GM18508 (cell line): Measurements from ENCODE around the gene MDC1.
"Not testable (repeated sequence)": the region's sequence is repeated elsewhere in the genome, so short reads cannot be mapped to it uniquely, and the experiment has no call there.

Source experiments
- ATAC-seq: cut with Tn5 transposase; IDR thresholded peaks from one replicate; pipeline ENCODE4 v1.9.1; 2021; ENCODE audit warnings: moderate number of reproducible peaks; ENCODE audit not compliant: insufficient read depth, unreplicated experiment

MDC1 gene

DNA sequence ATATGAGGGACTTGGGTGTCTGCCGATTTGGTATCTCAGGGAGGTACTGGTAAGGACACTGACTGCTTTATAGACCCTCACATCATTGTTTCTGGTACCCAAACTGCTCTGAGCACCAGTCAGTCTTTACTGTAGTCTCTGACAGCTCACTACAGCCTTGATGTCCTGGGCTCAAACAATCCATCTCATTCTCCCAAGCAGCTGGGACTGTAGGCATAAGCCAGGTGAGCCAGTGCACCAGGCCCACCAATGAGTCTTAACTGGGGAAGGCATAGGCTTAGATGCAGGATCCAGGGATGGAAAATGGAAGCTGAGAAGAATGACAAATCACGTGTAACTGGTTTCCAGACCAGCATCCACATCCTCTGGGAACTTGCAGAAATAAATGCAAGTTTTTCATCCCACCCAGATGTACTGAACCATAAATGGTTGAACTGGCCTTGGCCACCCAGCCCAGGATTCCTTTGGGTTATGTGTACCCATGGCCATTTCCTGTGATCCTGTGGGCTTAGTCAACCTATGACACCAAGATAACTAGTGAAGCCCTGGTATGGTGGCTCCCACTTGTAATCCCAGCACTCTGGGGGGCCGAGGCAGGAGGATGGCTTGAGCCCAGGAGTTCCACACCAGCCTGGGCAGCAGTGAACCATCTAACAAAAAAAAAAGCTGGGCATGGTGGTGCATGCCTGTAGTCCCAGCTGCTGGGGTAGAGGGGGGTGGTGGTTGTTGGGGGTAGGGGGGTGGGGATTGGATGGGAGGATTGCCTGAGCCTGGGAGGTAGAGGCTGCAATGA is 8.8 kb upstream of the MDC1 start:
- no peak for ATAC-seq

DNA sequence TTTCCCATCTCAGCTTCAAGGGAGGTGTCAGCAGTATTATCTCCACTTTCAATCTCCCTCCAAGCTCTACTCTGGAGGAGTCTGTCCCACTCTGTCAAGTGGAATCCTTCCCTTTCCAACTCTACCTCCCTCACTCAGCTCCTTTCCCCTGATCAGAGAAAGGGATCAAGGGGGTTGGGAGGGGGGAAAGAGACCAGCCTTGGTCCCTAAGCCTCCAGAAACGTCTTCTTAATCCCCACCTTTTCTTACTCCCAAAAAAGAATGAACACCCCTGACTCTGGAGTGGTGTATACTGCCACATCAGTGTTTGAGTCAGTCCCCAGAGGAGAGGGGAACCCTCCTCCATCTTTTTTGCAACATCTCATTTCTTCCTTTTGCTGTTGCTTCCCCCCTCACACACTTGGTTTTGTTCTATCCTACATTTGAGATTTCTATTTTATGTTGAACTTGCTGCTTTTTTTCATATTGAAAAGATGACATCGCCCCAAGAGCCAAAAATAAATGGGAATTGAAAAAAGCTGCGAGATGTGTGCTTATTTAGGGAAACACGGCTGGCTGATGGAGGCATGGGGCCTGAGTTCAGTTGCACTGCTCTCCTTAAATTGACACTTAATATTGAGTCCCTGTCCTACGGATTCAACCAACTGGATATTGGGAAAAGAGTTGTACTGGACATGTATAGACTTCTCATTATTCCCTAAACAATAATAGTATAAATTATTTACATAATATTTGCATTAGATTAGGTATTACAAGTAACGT is 8.0 kb upstream of the MDC1 start:
- no peak for ATAC-seq

DNA sequence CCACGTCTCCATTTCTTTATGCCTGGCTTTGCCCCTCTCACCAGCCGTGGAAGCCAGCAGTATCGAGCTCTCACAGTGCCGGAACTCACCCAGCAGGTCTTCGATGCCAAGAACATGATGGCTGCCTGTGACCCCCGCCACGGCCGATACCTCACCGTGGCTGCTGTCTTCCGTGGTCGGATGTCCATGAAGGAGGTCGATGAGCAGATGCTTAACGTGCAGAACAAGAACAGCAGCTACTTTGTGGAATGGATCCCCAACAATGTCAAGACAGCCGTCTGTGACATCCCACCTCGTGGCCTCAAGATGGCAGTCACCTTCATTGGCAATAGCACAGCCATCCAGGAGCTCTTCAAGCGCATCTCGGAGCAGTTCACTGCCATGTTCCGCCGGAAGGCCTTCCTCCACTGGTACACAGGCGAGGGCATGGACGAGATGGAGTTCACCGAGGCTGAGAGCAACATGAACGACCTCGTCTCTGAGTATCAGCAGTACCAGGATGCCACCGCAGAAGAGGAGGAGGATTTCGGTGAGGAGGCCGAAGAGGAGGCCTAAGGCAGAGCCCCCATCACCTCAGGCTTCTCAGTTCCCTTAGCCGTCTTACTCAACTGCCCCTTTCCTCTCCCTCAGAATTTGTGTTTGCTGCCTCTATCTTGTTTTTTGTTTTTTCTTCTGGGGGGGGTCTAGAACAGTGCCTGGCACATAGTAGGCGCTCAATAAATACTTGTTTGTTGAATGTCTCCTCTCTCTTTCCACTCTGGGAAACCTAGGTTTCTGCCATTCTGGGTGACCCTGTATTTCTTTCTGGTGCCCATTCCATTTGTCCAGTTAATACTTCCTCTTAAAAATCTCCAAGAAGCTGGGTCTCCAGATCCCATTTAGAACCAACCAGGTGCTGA is 7.0 kb upstream of the MDC1 start:
- not testable (repeated sequence) for ATAC-seq

DNA sequence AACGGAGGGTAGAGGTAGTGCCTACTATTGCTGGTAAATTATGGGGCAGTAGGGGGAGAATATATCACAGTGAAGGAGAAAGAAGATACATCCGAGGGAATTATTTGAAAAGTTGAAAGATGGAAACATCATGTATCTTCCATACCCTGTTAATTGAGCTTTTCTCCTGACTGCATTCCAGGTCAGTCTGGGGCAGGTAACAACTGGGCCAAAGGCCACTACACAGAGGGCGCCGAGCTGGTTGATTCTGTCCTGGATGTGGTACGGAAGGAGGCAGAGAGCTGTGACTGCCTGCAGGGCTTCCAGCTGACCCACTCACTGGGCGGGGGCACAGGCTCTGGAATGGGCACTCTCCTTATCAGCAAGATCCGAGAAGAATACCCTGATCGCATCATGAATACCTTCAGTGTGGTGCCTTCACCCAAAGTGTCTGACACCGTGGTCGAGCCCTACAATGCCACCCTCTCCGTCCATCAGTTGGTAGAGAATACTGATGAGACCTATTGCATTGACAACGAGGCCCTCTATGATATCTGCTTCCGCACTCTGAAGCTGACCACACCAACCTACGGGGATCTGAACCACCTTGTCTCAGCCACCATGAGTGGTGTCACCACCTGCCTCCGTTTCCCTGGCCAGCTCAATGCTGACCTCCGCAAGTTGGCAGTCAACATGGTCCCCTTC is 6.2 kb upstream of the MDC1 start:
- ATAC-seq = not testable (repeated sequence)

DNA sequence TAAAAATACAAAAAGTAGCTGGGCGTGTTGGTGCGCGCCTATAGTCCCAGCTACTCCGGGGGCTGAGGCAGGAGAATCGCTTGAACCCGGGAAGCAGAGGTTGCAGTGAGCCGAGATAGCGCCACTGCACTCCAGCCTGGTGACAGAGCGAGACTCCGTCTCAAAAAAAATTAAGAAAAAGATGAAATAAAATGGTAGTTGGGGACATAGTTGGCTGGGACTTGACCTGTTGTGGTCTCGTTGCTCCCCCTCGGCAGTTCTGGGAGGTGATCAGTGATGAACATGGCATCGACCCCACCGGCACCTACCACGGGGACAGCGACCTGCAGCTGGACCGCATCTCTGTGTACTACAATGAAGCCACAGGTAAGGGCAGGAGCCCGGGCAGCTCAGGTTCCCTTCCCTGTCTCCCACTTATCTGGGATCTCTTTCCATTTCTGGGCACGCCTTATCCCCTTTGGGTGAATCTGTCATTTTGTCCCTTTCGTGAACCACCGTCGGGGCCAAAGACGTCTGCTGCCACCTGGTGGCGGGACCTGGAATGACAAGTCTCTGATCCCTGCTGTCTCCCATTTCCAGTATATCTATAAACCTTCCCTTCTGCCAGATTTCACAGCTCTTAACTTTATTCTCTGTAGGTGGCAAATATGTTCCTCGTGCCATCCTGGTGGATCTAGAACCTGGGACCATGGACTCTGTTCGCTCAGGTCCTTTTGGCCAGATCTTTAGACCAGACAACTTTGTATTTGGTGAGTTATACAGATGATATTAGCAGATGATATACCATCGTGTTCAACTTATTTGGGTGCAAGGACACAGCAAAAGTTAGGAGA is 5.4 kb upstream of the MDC1 start:
- ATAC-seq = no peak

DNA sequence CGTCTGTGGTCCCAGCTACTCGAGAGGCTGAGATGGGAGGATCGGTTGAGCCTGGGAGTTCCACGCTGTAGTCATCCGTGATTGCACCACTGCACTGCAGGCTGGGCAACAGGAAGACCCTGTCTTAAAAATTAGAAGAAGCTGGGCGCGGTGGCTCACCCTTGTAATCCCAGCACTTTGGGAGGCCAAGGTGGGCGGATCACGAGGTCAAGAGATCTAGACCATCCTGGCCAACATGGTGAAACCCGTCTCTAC is 4.9 kb upstream of the MDC1 start:
- ATAC-seq = not testable (repeated sequence)

DNA sequence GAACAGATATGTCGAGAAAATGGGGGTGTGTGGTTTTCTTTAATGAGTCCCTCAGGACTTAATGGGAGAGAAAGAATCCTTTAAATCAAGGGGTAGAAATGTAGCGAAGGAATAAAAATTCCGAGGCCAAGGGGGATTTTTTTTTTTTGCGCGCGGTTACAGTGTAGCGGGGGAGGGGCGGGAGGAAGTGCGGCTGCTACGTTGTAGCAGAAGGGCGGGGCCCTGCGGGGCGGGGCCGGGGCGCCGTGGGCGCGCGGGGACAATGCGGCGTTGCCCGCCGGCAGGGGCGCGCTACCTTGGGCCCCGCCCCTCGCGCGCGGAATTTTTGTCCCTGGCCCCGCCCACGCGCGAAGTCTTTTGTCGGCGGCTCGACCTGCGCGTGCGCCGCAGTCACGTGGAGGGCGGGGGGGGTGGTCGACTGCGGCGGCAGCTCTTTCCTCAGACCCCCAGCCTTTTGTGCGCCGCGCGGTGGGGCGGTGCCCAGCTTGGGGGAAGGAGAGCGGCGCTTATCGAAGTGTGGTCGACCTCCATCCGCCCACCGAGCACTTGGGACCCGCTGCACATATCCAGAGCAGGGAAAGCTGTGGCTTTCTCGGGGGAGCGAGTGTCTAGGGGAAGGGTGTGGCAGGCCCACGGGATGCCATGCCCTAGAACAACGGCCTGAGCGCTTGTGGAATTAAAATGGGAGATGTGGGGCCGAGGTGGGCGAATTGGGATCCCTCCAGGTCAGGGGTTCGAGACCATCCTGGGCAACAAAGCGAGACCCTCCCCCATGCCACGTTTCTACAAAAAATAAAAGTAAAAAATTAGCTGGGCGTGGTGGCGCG is 4.3 kb upstream of the MDC1 start:
- no peak for ATAC-seq

DNA sequence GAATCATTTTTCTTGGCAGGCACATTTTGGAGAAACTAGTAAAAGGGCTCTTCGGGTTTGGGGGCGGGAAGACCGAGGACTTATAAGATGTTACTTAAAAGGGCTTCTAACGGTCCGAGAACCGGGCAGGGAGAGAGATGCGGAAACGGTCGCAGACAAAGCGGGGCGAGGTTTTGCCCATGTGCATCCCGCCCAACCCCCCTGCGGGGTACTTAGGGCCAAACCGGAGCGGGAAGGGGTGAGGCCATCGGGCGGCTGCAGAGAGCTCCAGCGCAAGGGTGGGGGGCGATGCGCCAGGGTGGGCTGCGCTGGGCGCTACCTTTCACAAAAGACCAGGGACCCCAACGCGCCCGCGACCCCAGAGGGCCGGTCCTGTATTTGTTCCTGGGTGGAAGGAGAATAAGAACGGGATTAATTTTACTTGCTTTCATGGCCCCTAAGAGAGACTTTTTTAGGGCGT is 3.7 kb upstream of the MDC1 start:
- ATAC-seq = no peak

DNA sequence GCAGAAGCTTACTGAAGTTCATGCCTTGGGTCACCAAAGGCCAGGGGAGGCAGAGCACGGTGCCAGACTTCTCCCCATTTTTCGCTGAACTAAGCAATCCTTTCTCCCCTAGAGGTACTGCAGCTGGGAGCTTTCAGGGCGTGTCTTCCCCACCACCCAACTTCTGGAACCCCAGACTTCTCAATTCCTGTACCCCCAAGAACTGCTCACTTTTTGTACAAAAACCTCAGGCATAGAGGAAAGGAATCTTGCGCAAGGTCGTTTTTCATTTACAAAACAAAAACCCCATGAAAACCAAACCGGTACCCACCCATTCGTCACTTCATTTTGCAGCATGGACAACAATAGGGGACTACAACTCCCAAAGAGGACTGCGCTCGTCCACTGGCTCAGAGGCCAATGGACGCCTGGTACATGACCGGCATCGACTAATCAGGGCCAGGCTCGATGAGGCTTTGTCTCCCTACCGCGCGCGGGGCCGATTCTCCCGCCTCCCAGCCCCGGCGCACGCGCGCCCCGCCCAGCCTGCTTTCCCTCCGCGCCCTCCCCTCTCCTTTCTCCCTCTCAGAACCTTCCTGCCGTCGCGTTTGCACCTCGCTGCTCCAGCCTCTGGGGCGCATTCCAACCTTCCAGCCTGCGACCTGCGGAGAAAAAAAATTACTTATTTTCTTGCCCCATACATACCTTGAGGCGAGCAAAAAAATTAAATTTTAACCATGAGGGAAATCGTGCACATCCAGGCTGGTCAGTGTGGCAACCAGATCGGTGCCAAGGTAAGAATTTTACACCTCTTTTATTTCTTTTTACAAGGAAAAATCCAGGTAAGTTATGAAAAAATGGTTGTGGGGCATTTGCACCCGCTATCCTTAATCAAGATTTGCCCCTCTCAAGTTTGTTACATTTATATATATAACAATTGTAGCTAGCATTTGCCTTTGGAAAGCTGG is 3.0 kb upstream of the MDC1 start, which contains the start of gene TUBB:
Gene TUBB (plus strand): TSS at position 562 of the 947 bp plus-strand sequence. CDS start 155 bp downstream, at position 717.
- no peak for ATAC-seq

DNA sequence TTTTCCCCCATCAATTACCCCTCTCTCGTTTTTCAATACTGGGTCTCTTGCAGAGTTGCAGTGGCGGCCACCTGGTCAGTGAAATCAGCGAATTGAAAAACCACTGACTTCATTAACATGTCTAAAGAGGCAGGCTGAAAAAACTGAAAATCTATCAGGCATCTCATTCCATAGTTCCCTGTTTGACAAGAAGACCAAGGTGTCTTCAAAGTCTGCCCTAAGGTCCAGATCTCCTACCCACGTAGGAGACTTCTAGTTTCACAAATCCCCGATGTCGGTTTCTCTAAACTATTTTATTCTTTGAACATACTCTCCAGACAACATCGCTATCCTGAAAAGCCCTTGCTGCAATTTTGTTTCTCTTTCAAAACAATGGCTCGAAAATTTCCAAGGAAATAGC is 2.3 kb upstream of the MDC1 start:
- no peak for ATAC-seq

DNA sequence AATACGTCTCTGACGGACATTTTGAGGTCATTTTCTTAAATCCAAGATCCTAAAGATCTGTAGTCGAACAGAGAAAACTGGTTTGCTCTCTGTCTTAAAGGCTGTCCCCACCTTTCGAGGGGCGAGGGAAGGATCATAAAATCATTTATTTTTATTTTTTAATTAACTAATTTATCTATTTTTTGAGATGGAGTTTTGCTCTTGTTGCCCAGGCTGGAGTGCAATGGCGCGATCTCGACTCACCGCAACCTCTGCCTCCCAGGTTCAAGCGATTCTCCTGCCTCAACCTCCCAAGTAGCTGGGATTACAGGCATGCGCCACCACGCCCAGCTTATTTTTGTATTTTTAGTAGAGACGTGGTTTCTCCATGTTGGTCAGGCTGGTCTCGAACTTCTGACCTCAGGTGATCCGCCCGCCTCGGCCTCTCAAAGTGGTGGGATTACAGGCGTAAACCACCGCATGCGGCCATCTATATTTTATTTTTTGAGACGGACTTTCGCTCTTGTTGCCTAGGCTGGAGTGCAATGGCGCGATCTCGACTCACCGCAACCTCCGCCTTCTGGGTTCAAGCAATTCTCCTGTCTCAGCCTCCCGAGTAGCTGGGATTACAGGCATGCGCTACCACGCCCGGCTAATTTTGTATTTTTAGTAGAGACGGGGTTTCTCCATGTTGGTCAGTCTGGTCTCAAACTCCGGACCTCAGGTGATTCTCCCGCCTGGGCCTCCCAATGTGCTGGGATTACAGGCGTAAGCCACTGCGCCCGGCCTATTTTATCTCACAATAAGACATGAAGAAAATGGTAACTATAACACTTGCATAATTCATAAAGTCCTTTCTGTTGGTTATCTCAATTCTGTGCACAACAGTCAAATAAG is 1.0 kb upstream of the MDC1 start:
- not testable (repeated sequence) for ATAC-seq

DNA sequence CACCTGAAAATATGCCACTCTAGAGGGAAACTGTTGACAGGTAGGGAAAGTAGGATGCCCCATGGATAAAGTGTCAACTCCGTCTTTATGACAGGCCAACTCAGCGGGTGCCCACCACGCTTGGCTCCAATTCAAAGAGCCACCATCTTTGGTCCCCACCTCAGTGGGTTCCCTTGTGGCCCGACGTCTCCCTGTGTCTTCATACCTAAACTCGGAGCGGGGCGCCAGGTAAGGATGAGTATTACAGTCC is 277 bp downstream of the MDC1 start:
- no peak for ATAC-seq

DNA sequence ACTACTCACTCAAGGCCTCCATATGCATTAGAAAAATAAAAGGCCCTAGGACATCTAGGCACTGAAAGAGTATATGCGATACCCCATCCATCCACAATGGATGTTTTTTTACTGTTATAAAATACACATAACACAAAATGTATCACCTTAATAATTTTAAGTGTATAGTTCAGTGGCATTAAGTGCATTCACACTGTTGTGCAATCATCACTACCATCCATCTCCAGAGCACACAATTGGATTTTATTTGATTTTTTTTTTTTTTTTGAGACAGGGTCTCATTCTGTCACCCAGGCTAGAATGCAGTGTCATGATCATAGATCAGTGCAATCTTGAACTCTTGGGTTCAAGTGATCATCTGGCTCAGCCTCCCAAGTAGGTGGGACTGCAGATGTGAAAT is 2.8 kb downstream of the MDC1 start:
- ATAC-seq = no peak

DNA sequence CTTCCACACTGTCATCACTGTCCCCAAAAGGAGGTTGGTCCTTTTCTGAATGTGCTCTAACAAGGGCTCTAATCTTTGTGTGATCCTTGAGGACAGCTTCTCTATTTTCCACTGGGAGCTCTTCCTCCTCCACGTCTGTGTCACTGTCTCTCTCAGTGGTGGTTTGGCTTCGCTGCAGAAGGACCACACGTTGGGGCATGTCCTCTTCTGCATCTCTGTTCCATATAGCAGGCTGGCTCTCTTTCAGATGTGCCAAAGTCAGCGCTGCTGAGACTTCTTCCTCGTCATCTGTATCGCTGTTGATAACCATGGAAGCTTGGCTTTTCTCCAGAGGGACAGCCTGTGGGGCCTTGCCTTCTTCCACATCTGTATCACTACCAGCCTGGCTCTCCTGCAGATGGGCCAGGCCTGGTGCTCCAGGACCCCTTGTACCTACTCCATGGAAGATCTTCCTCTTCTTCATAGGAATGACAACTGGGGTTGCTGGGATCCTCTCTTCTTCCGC is 4.6 kb downstream of the MDC1 start:
- ATAC-seq = no peak

DNA sequence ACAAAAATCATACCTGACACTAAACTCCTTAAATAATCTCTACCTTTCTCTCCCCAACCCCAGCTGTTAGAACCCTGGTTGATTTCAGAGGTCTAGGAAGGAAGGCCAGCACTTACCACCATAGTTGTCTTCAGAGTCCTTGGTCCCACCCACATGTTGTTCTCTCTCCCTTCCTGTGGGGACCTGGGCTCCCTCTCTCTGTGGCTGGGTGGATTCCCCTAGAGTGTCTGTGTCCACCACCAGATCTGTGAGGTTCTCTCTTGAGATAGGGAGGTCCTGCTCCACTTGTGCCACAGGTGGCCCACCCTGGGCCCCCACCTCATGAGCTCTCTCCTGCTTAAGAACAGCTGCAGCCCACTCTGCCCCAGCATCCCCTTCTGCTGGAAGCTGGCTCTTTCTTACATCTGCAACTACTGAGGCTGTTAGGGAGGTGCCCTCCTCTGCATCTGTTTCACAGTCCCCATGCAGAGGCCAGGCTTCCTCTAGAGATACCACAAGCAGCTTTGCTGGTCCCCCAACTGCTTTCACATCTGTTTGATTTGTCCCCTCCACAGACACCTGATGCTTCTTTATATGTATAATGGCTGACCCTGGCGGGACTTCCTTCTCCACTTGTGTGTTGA is 5.2 kb downstream of the MDC1 start:
- no peak for ATAC-seq
